ENCODE data around the gene RNF121. TPM values are rescaled to one million over a fixed set of nuclear protein-coding genes. Genes with fewer than 3 reads are reported as not detected.

Gene RNF121
- total RNA-seq, 1 donor from 2014 or later, result 59.6 TPM

GRCh38 chr11:72009156-72009555 is 80.3 kb downstream of the RNF121 start:
- H3K27ac Mint-ChIP-seq, result peak overlapping the region; percentile 86
- H3K9me3 Mint-ChIP-seq (ENCODE audit: low read depth), result no peaks in the 10 kb centered on the region
- no peak for DNase-seq (ENCODE audit: low spot score, unreplicated experiment)
- no peaks in the 10 kb centered on the region for H3K27me3 Mint-ChIP-seq
- H3K4me1 Mint-ChIP-seq (ENCODE audit: low read depth), result no peaks in the 10 kb centered on the region
- TF ChIP-seq CTCF (IDR thresholded peaks at IDR 0.05; ENCODE audit: unreplicated experiment), result no peak
- no peak overlapping the region for H3K4me3 Mint-ChIP-seq (ENCODE audit: low read depth)
- H3K36me3 Mint-ChIP-seq (ENCODE audit: insufficient read depth), result peaks cover 24% of the 10 kb centered on the region

GRCh38 chr11:72010529-72011233 is 81.8 kb downstream of the RNF121 start:
- Mint-ChIP-seq H3K27me3 (no peaks in the 10 kb centered on the region), H3K36me3 (ENCODE audit: insufficient read depth) (peaks cover 37% of the 10 kb centered on the region), H3K4me3 (ENCODE audit: low read depth) (no peak overlapping the region), H3K27ac (no peak overlapping the region), H3K4me1 (ENCODE audit: low read depth) (no peaks in the 10 kb centered on the region), H3K9me3 (ENCODE audit: low read depth) (no peaks in the 10 kb centered on the region)
- TF ChIP-seq CTCF (IDR thresholded peaks at IDR 0.05; ENCODE audit: unreplicated experiment), result no peak
- DNase-seq (ENCODE audit: low spot score, unreplicated experiment), result no peak

GRCh38 chr11:72012091-72012630 is 83.3 kb downstream of the RNF121 start:
- no peak overlapping the region for H3K27ac Mint-ChIP-seq
- H3K4me1 Mint-ChIP-seq (ENCODE audit: low read depth), result no peaks in the 10 kb centered on the region
- H3K4me3 Mint-ChIP-seq (ENCODE audit: low read depth), result no peak overlapping the region
- H3K9me3 Mint-ChIP-seq (ENCODE audit: low read depth), result no peaks in the 10 kb centered on the region
- H3K27me3 Mint-ChIP-seq, result no peaks in the 10 kb centered on the region
- no peak for DNase-seq (ENCODE audit: low spot score, unreplicated experiment)
- peaks cover 37% of the 10 kb centered on the region for H3K36me3 Mint-ChIP-seq (ENCODE audit: insufficient read depth)
- TF ChIP-seq CTCF (IDR thresholded peaks at IDR 0.05; ENCODE audit: unreplicated experiment), result no peak

- Mint-ChIP-seq H3K4me3 (ENCODE audit: low read depth) (no peak overlapping the region), H3K27ac (no peak overlapping the region), H3K9me3 (ENCODE audit: low read depth) (no peaks in the 10 kb centered on the region), H3K27me3 (no peaks in the 10 kb centered on the region), H3K4me1 (ENCODE audit: low read depth) (no peaks in the 10 kb centered on the region), H3K36me3 (ENCODE audit: insufficient read depth) (peaks cover 36% of the 10 kb centered on the region)
- no peak for DNase-seq (ENCODE audit: low spot score, unreplicated experiment)
- no peak for TF ChIP-seq CTCF (IDR thresholded peaks at IDR 0.05; ENCODE audit: unreplicated experiment)
Observed at GRCh38 chr11:72012897-72013721, 84.3 kb downstream of the RNF121 start.
